Tibial artery (tissue), 4 donors: ENCODE results near the gene ARHGEF28.

Experiments used
- DNase-seq, 2 donors: peaks; one replicate each; pipeline ENCODE4 v3.0.0-alpha.2; 2019
- H3K27ac ChIP-seq, 2 donors: fragments of 200-600 bp; sonication (generic) in 1 of 2; 1 replicate in 1 of 2; 2 replicates in 1 of 2; pipeline ENCODE4 v1.5.1; 2018 to 2019; ENCODE audit warnings: mild to moderate bottlenecking in 1 of 2
- H3K27me3 ChIP-seq, 2 donors: fragments of 200-600 bp; sonication (generic) in 1 of 2; one replicate each; pipeline versions ENCODE4 v1.5.1 to v1.6.0; 2016 to 2019
- H3K36me3 ChIP-seq, 3 donors: fragments of 200-600 bp; sonication (generic) in 2 of 3; one replicate each; pipeline ENCODE4 v1.5.1; 2016 to 2019; ENCODE audit warnings: mild to moderate bottlenecking in 2 of 3
- H3K4me1 ChIP-seq, 4 donors: fragments of 200-600 bp; sonication (generic) in 2 of 4; 1 replicate in 3 of 4; 2 replicates in 1 of 4; pipeline ENCODE4 v1.5.1; 2016 to 2019
- H3K4me3 ChIP-seq, 2 donors: fragments of 200-600 bp; sonication (generic) in 1 of 2; 1 replicate in 1 of 2; 2 replicates in 1 of 2; pipeline ENCODE4 v1.5.1; 2018 to 2019; ENCODE audit warnings: mild to moderate bottlenecking in 2 of 2
- H3K9me3 ChIP-seq, 3 donors: fragments of 200-600 bp; sonication (generic) in 1 of 3; one replicate each; pipeline ENCODE4 v1.5.1; 2016 to 2019
- CTCF ChIP-seq, 2 experiments: fragments of 200-600 bp in 1 of 2; fragments of 450-650 bp in 1 of 2; IDR thresholded peaks; one replicate each; pipeline ENCODE4 v1.5.1; 2017 to 2019; ENCODE audit warnings: antibody characterized with exemption in 2 of 2, mild to moderate bottlenecking in 1 of 2, moderate library complexity in 1 of 2
- intact Hi-C: fragments of 100-400 bp; cut with DNase I; formaldehyde crosslinking; loops from one replicate; pipeline ENCODE4 v1.15.0; 2023; ENCODE audit warnings: low total_unique reads

The ARHGEF28 gene

GRCh38 chr5:73969195-73970036 is 343.4 kb downstream of the ARHGEF28 start:
- no peak overlapping the region for H3K27ac ChIP-seq
- H3K4me1 ChIP-seq = peaks cover 0 to 28% (median 7%) of the 10 kb centered on the region in 4 donors
- H3K27me3 ChIP-seq = no peaks in the 10 kb centered on the region
- DNase-seq = no peak
- no peak overlapping the region for H3K4me3 ChIP-seq
- H3K36me3 ChIP-seq = no peaks in the 10 kb centered on the region
- intact Hi-C loops = no loop called here
- no peaks in the 10 kb centered on the region for H3K9me3 ChIP-seq
- no peak for TF ChIP-seq CTCF (IDR thresholded peaks at IDR 0.05)

DNA sequence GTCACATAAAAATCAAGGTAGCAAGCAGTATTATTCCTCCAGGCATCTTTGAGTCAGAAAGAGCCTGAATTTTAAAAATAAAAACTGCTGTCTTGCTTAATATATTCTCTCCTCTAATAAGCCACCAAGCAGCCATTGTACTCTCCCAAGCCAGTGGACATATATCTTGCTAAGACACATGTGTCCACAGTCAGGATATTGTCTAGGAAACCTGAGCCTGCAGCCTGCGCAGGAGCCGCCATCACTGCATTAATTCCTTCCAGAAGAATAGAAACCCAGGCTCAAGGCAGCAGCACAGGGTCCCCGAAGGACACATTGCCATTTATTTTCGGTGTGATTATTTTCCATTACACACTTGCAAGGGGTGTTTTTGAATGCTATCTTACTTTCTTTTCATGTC is 345.3 kb downstream of the ARHGEF28 start:
- peaks cover 0 to 33% (median 10%) of the 10 kb centered on the region in 4 donors for H3K4me1 ChIP-seq
- H3K27ac ChIP-seq = no peak overlapping the region
- TF ChIP-seq CTCF (IDR thresholded peaks at IDR 0.05) = no peak
- intact Hi-C loops = no loop called here
- no peak for DNase-seq
- H3K27me3 ChIP-seq = no peaks in the 10 kb centered on the region
- no peaks in the 10 kb centered on the region for H3K9me3 ChIP-seq
- H3K36me3 ChIP-seq = no peaks in the 10 kb centered on the region
- H3K4me3 ChIP-seq = no peak overlapping the region

DNA sequence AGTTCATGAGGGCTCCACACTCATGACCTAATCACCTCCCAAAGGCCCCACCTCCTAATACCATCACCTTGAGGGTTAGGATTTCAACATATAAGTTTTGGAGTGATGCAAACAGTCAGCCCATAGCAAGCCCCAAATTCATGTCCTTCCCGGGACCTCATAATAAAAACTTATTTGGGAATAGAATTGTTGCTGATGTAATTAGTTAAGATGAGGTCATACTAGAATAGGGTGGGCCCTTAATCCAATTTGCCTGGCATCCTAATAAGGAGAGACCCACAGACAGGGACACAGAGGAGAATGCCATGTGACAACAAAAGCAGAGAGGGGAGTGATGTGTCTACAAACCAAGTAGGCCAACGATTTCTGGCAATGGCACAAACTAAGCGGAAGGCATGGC is 347.1 kb downstream of the ARHGEF28 start:
- intact Hi-C loops = no loop called here
- peaks cover 0 to 16% (median 6%) of the 10 kb centered on the region in 4 donors for H3K4me1 ChIP-seq
- no peak overlapping the region for H3K27ac ChIP-seq
- H3K9me3 ChIP-seq = no peaks in the 10 kb centered on the region
- no peak for DNase-seq
- no peaks in the 10 kb centered on the region for H3K36me3 ChIP-seq
- no peak overlapping the region for H3K4me3 ChIP-seq
- TF ChIP-seq CTCF (IDR thresholded peaks at IDR 0.05) = no peak
- no peaks in the 10 kb centered on the region for H3K27me3 ChIP-seq

DNA sequence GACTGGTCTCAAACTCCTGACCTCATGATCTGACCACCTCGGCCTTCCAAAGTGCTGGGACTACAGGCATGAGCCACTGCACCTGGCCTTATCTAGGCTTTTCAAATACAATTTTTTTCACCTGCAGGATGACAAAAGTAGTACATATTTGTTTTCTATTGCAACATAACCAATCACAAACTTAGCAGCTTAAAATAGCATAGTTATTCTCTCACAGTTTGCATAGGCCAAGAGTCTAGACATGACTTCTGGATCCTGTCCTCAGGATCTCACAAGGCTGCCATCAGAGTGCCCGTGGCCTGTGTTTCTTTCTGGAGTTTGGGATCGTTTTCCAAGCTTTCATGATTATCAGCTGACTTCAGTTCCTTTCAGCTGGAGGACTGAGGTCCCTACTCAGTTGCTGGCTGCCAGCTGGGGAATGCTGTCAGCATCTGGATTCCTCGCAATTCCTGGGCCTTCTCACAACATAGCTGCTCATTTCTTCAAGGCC is 348.9 kb downstream of the ARHGEF28 start:
- intact Hi-C loops = no loop called here
- DNase-seq = no peak
- no peaks in the 10 kb centered on the region for H3K36me3 ChIP-seq
- no peaks in the 10 kb centered on the region for H3K9me3 ChIP-seq
- peaks cover 0 to 15% (median 5%) of the 10 kb centered on the region in 4 donors for H3K4me1 ChIP-seq
- no peak for TF ChIP-seq CTCF (IDR thresholded peaks at IDR 0.05)
- H3K27ac ChIP-seq = no peak overlapping the region
- H3K27me3 ChIP-seq = no peaks in the 10 kb centered on the region
- no peak overlapping the region for H3K4me3 ChIP-seq

DNA sequence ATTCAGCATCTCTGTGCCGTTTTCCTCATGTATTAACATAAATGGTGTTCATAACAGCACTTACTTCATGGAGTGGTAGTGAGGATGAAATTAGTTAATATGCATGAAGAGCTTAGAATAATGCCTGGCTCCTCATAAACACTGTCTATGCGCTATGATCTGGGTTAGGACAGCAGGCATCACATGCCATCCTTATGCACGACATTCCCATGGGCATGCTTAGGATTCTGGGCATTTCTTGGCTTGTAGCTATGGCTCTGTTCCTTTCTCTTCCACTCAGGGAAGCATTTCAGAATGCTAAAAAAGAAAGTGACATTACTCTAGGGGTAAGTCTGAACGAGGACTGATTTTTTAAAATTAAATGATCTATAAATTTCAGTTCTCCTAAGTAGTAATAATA is 349.8 kb downstream of the ARHGEF28 start:
- no peak for TF ChIP-seq CTCF (IDR thresholded peaks at IDR 0.05)
- no peak for DNase-seq
- Histone ChIP-seq H3K9me3 (no peaks in the 10 kb centered on the region), H3K4me3 (no peak overlapping the region), H3K27me3 (no peaks in the 10 kb centered on the region), H3K4me1 (peaks cover 0 to 15% (median 5%) of the 10 kb centered on the region in 4 donors), H3K36me3 (no peaks in the 10 kb centered on the region), H3K27ac (no peak overlapping the region)
- intact Hi-C loops = no loop called here
